Activated T-helper 9 cell treated with anti-CD3 and anti-CD28 coated beads, Interleukin-2, amount 50 U/mL, for 16 hours (primary cell): ENCODE results near the gene EPN3.

Experiments used
- DNase-seq: peaks from one replicate; pipeline ENCODE4 v3.0.0-alpha.2; 2020; ENCODE audit warnings: low read depth

The EPN3 gene

DNA sequence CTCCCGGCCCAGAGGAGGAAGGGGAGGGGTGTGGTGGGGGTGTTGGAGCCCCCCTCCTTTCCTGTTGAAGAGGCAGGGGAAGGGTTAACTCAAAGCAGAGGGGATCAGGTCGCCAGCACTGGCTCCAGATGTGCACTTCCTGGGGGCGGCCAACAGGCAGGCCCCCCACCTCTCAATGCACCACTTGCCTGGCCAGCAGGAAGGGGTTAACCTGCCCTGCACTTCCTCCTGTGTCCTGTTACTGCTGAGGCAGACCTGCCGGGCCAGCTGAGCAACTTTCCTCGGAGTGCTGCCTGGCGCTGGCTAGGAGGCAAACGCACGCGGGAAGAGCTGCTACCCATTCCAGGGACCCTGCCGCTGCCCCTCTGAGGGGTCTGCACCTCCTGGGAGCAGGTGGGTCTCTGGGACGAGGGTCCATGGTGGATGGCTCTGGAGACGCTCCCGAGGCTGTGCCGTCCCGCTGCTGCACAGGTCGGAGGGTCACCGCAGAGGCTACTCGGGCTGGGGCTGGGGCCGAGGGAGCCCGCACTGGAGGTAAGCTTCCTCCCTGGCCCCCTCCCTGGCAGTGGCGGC, at the start of gene EPN3:
EPN3 (plus strand) TSS at position 284 of the 573 bp plus-strand sequence. CDS start 3,822 bp downstream, outside the sequence.
- no peak for DNase-seq

DNA sequence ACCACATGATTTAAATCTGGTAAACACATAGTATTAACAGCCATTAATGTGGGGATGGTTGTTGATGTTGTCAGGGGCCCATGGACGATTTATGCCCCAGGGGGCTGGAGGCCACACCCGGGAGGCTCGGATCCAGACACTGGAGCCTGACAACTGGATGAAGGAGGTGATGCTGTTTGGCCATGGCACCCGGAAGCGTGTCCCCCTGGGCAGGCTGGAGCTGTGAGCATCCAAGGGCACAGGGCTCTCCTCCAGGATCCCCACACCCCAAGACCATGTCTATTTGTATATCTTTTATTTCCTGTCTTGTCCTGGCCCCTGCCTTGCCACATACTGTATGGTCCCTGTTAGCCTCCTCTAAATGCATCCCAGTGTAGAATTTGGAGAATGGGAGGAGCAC, 49.3 kb upstream of the EPN3 start:
- DNase-seq = no peak

DNA sequence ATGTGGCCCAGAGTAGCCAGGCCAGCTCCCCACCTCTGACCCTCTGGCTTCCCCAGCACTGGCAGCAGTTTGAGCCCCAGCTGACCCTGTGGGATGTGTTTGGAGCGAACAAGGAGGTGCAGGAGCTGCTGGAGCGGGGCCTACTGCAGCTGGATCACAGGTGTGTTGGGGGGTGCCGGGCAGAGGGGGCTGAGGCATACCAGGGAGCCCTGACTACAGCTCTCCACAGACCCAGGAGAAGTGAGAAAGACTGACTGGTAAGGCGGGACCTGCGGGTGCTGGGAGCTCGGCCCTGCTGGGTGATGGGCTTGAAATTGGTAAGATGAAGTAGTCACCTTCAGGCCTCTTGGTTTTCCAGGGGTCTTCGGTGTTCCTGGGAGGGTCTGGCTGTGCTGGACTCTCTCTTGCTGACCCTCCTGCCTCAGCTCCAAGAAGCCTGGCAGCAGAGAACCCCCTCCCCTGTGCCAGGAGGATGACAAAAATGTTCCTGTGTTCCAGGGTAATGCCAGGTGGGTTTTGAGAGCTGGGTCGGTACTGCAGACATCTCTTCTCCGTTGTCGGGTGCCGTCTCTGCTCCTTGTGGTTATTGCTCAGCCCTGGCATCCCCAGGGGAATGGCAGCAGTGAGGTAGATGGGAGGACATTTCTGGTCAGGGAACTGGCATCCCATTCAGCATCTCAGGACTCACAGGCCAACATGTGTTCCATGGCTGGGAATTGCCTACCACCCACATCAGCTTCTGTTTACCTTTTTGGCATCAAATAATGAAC, 48.0 kb upstream of the EPN3 start:
- no peak for DNase-seq

DNA sequence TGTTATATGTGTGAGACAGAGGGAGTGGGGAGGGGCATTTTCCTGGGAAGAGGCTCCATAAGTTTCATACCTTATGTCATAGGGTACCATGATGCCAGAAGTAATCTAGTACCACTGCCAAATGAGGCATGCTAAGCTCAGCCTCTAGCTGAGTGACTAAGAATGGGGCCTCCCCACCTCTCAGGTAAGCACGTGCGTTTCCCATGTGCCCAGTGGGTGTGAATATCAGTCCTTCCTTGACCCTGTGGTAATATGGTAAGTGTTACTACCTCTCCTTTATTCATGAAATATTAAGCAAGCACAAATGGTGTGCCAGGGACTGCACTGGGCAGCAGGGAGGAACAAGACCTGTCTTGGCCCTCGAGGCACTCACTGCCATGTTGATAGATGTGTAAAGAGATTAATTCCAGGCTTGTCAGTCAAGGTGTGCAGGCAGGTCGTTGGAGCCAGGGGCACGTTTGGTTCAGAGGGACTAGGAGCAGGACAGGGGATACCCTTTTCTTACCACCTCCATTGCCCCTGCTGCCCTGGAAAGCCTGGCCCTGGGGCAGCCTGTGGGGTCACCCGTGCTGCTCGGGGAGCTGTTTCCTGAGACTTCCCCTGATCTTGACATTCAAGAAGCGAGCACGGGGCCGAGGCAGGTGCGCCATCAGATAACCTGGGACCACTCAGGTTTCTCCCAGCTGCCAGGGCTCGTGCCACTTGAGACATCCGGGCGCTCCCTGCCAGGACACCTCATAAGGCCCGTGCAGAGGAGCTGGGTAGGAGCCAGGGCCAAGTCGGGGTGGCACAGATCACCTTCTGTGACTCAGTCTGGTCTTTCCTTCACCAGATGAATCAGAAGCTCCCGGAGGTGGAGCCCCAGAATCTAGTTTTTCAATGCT, 45.1 kb upstream of the EPN3 start:
- no peak for DNase-seq

DNA sequence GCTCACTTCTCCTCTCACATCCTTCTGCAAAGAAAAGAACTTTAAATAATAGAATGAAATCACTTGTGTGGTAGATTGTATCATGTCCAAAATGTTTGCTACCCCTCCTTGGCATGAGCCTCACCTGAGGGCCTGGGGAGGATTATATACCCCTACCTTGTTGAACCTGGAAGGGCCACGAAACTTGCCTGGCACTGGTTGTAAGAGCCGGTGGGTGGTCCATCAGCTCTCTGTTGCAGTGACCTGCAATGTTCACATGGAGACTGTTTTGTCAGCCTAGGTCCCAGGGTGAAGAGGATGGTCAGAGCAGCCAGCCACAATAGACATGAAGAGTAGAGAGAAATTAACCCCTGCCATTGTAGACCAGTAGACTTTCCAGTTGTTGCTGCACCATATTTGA, 43.7 kb upstream of the EPN3 start:
- no peak for DNase-seq

DNA sequence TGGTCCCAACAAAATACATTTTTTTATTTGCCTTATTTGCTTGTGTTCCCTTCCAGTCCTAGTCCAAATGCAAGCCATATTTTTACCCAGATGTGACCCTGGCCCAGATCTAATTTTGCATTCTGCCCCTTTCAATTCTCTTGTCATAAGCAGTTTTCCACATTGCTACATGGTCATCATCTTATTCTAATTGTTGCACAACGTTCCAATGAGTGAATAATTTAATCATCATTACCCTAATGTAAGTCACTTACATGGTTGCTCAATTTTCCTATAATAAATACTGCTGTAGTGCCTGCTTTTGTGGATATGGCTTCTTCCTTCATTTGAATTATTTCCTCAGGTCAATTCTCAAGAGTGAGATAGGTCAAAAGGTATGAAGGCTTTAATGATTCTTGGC, 41.0 kb upstream of the EPN3 start:
- no peak for DNase-seq

DNA sequence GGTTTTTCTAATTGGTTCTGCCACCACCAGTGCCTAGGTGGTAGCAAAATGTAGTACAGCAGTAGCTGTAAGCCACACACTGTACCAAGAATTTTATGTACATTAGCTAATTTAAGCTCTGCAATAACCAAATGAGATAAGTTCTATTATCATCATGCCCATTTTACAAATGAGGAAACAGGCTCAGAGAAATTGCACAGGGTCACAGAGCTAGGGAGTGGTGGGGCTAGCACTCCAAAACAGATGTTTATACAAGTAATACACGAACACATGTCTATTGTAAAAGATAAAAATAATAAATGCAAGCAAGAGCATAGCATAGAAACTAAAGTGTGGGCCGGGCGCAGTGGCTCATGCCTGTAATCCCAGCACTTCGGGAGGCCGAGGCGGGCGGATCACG, 40.3 kb upstream of the EPN3 start:
- DNase-seq = no peak

DNA sequence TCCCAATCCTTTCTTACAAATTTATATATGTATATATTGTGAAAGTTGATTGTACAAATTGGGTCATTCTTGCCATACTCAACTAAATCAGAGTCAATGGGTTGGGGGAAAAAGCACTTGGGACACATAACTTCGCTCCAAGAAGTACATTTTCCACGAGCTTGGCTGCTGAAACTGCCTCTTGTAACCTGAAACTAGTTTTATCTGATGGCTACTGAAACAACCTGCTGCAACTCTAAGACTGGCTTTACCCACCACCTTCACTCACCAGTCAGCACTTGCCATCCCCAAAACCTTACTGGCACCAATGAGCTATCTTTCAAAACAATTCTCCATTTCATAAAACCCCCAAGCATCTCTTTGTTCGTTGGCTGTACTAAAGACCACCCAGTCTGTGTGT, 38.8 kb upstream of the EPN3 start:
- DNase-seq = no peak

DNA sequence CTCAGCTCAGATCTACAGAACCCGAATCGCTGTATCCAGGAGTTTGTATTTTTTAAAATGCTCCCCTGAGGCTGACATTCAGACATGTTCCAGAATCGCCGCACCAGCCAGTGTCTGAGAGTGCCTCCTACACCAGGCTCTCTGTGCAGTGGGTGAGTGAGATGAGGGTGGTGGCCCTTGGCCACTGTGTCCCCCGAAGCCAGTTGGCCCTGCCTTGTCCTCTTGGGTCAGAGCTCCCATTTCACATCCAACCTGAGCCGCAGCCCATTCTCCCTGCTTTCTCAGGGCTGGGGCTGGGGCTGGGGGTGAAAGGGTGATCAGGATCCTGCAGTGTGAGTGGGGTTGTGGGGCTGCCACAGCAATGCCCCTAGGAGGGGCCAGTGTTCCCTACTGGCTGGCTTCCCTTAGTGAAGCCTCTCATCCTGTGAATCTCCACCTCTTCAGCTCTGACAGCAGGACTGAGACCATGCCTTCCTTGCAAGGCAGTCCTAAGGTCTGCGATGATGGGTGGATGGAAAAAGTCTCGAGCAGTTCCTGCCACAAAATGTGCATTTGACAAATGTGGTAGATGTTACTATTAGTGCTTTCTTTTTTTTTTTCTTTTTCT, 37.2 kb upstream of the EPN3 start:
- no peak for DNase-seq

DNA sequence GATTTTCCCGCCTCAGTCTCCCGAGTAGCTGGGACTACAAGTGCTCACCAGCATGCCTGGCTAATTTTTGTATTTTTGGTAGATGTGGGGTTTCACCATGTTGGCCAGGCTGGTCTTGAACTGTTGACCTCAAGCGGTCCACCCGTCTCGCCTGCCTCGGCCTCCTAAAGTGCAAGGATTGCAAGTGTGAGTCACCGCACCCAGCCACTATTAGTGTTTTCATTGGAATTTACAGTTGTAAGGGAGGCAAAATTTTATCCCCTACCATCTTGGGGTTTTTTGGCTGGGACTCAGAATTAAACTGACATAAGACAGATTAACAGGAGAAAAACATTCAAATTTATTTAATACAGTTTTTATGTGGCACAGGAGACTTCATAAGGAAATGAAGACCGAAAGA, 36.6 kb upstream of the EPN3 start:
- DNase-seq = no peak

DNA sequence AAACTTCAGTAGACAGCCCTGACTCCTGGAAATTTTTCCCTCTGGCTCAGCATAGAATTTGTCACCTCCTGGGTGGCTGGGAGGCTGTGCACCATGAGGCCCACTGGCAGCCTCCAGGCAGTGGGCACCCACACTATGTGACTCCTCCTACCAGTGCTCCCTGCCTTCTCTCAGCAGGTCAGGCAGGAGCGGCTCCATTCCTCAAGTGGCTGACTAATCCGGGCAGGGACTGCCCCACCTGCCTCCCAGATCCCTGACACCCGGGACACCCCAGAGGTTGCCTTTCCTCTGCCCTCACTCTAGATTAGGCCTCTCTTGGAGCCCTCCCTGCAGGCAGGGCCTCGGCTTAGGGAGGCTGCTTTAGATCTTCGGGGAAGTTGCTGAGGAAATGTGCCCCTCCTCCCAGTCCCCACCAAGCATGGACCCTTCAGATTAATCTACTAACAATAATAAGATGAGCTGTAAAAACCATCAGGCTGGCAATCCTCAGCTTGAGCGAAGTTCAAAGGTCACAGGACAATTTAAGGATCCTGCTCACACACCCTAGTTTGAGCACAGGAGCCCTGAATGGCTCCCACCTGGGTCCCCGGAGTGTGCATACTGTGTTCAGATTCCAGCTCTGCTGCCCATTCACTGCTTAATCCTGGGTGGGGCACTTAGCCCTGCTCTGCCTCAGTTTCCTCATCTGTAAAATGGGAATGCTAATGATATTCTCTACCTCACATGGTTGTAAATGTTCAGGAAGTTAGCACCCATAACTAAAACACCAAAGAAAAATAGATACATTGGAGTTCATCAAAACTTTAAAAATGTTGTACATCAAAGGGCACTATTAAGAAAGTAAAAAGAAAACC, 34.3 kb upstream of the EPN3 start:
- DNase-seq = no peak

DNA sequence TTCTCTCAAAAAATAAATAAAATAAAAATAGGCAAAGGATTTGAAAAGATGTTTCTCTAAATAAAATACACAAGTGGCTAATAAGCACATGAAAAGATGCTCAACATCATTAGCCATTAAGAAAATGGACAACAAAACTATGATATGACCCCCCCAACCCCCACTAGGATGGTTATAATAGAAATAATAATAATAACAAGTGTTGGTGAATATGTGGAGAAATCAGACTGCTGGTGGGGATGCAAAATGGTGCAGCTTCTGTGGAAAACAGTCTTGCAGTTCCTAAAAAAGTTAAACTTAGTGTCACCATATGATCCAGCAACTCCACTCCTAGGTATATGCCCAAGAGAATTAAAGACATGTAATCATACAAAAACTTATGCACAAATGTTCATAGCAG, 33.3 kb upstream of the EPN3 start:
- no peak for DNase-seq

DNA sequence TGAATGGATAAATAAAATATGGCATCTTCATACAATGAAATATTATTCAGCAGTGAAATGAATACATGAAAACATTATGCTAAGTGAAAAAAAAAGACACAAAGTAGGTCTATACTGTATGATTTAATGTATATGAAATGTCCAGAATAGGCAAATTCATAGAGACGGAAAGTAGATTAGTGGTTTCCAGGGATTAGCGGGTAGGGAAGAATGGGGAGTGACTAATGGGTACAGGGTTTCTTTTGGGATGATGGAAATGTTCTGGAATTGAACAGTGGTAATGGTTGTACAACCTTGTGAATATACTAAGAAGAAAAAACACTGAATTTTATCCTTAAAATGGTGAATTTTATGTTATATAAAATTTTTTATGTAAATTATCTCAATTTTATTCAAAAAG, 32.8 kb upstream of the EPN3 start:
- no peak for DNase-seq

DNA sequence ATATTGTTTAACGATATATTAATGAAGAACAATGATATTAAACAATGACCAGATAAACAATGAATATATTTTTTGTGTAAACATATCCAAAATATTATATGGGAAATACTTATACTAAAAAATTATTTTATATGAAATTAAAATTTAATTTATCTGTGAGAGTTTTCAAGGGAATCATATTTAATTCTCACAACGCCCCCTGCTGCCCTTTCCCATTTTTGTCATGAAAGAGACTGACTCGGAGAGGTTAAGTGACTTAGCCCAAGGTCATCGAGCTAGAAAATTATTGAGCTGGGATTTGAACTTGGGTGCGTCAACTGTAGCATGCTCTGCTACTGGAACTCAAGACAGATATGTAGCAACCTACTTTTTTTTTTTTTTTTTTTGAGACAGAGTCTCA, 31.5 kb upstream of the EPN3 start:
- DNase-seq = no peak

DNA sequence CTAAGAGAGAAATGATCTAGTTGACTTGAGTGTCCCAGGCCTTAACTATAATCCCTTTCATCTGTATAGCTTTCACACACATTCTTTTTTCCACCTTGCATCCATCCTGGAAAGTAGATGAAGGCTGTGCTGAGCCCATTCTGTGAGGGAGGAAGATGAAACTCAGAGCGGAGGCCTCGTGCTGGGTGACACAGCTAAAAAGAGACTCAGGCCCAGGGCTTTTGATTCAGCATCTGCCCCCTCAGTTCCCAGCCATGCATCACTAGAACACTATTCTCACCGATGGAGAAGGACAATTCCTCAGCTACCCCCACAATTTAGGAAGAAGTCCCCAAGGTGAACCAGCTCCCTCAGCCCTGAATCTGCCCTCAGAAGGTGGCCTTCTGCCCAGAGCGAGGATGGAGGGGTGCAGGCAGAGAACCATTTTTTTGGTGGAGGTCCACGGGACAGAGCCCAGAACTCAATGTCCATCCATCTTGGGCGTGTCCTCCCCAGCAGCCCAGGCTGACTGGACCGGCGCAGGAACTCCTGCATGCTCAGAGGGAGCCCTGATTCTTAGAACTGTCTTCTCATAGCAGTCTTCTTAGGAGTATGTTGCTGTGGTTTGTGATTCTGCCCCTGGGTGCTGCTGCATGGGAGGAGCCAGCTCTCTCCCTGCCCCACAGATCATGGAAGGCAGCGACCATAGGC, 30.1 kb upstream of the EPN3 start:
- no peak for DNase-seq

DNA sequence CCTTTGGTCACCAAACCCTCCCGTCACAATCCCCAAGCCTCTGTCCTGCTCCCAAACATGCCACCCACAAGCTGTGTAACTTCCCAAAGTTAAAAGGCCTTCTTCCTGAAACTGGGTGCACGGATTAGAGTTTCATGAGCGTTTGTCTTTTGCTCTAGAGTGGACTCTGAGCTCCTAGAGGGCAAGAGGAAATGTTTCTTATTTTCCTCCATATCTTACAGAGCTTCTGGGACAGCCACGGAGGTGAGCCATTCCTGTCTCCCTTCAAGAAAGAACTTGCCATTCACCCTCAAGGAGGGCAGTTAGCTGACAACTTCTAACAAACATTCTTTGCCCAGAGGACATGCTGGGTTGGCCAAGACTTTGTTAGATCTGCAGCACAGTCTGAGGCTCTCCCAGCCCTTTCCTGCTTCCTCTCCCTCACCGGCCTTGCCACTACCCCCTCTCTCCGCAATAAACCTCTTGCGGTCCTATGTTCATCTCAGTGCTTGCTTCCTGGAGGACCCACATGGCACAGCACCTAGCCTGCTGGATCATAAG, 26.9 kb upstream of the EPN3 start:
- no peak for DNase-seq

DNA sequence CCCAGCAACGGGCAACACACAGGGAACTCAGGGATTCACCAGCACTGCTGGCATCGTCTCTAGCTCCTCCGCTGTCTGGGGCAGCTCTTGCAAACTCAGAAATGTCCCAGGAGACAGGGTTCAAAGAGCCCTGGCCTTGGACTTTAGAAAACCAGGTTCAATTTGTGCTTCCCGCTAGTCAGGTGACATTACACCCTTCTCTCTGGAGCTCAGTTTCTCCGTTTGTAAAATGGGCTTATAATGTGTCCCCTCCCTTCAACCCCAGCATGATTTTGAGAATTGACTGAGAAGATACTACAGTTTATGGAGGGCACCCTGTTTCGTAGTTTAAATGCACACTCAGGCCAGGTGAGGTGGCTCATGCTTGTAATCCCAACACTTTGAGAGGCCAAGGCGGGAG, 26.2 kb upstream of the EPN3 start:
- DNase-seq = no peak

DNA sequence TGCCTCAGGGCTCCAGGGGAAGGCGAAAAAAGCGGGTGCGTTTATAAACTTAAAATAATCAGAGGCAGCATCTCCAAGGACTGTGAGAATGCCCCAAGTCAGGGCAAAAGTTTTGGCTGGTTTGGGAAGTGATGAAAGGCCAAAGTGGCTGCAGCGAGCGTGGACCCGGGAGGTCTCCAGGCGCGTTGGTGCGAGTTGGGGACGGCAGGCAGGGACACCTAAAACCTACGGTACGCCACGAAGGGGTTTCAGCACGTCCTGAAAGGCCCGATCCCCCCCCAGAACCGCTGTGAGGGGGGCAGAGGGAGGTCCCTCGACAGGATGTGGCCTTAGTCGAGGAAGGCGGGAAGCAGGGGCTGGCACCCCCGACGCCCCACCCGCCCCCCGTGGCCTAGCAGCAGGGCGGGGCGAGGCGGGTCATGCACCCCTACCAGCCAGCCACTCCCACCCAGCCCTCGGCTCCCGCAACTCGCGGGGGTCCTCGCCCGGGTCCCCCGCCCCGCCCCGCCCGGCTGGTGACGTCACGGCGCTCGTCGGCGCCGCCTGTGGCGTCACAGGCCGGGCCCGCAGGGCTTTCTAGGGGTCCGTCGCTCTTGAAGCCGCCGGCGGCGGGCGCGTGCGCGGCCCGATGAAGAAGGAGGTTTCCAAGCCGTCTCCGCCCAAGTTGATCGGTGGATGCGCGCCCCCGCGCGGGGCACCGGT, 24.5 kb upstream of the EPN3 start, which contains the start of gene MYCBPAP:
MYCBPAP (plus strand) TSS at position 569 of the 702 bp plus-strand sequence. CDS start 236 bp downstream, outside the sequence.
- peak; percentile 54 for DNase-seq

DNA sequence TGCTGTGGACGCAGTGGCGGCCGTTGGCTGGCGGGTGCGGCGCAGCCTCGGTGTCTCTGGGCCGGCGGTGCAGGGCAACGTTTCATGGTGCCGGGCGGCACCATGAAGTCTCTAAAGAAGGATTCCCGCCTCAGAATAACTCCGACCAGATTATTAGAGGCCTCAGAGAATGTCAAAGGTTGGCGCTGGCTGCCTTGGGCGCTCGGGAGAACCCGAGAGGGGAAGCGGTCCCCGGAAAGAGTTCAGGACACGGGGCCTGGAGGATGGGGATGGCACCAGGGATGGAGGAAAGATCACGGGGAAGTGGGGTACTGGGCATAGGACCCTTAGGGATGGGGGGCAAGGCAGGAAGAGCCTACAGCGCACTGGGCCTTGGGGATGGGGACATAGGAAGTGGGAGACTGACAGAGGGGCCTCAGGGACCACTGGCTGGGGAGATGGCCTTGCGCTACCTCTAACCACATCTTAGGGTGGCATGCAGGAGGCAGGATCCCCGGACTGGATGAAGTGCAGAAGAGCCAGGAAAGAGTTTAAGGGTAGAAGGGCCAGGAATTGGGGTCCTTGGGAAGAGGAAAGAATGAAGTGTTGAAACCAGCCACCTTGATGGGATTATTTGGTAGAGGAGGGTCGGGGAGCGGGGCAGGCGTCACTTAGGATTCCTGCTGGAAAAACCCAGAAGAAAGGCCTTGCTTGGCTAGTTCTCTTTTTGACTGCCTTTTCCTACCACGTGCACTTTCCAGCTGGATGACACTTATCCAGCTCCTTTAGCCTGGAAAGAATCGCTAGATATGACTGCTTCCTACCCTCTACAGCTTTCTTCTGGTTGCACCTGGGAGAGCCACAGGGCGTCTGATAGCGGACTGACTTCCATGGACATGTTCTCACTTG, 23.7 kb upstream of the EPN3 start:
- DNase-seq = no peak
